PC-9 (cell line): ENCODE measurements around the gene PTPN9.
"Not testable (repeated sequence)": the region's sequence is repeated elsewhere in the genome, so short reads cannot be mapped to it uniquely, and the experiment has no call there.

Experiments used
- EZH2 ChIP-seq: fragments of 200-600 bp; sonication (generic); IDR thresholded peaks from 2 replicates; pipeline ENCODE4 v1.8.0; 2017; ENCODE audit warnings: antibody characterized with exemption, low read depth
- TF ChIP-seq, protein P1 (sequence below): fragments of 200-600 bp; sonication (generic); conservative IDR thresholded peaks from 2 replicates; pipeline ENCODE4 v1.6.1; 2017; ENCODE audit warnings: mixed run types, antibody characterized with exemption, mild to moderate bottlenecking, moderate library complexity

DNA sequence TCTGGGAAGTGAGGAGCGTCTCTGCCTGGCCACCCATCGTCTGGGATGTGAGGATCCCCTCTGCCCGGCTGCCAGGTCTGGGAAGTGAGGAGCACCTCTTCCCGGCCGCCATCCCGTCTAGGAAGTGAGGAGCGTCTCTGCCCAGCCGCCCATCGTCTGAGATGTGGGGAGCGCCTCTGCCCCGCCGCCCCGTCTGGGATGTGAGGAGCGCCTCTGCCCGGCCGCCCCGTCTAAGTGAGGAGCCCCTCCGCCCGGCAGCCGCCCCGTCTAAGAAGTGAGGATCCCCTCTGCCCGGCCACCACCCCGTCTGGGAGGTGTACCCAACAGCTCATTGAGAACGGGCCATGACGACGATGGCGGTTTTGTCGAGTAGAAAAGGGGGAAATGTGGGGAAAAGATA lies 20.2 kb downstream of the PTPN9 start:
- TF ChIP-seq EZH2 = not testable (repeated sequence)
- TF ChIP-seq, protein P1, sequence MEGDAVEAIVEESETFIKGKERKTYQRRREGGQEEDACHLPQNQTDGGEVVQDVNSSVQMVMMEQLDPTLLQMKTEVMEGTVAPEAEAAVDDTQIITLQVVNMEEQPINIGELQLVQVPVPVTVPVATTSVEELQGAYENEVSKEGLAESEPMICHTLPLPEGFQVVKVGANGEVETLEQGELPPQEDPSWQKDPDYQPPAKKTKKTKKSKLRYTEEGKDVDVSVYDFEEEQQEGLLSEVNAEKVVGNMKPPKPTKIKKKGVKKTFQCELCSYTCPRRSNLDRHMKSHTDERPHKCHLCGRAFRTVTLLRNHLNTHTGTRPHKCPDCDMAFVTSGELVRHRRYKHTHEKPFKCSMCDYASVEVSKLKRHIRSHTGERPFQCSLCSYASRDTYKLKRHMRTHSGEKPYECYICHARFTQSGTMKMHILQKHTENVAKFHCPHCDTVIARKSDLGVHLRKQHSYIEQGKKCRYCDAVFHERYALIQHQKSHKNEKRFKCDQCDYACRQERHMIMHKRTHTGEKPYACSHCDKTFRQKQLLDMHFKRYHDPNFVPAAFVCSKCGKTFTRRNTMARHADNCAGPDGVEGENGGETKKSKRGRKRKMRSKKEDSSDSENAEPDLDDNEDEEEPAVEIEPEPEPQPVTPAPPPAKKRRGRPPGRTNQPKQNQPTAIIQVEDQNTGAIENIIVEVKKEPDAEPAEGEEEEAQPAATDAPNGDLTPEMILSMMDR = not testable (repeated sequence)
